Right lobe of liver (tissue), 6 donors: ENCODE results near the gene CMTM7. TPM values are rescaled to one million over a fixed set of nuclear protein-coding genes. Genes with fewer than 3 reads are reported as not detected.

Experiments
- ATAC-seq, 4 donors: fragments of 200-7000 bp; cut with Tn5 transposase; one replicate each; pipeline ENCODE4 v1.9.1; 2020; ENCODE audit warnings: mild to moderate bottlenecking in 4 of 4, moderate library complexity in 4 of 4
- DNase-seq, 3 donors: peaks; one replicate each; pipeline ENCODE4 v3.0.0-alpha.2; 2020
- H3K27ac ChIP-seq, 3 donors: fragments of 200-600 bp; one replicate each; pipeline ENCODE4 v1.8.0; 2022
- H3K27me3 ChIP-seq, 2 donors: fragments of 200-600 bp; one replicate each; pipeline ENCODE4 v1.8.0; 2022
- H3K36me3 ChIP-seq, 4 donors: fragments of 200-600 bp; sonication (generic) in 1 of 4; one replicate each; pipeline versions ENCODE4 v1.5.1 to v1.8.0; 2017 to 2022; ENCODE audit warnings: control low read depth in 1 of 4
- H3K4me1 ChIP-seq, 4 donors: fragments of 200-600 bp; sonication (generic) in 1 of 4; one replicate each; pipeline versions ENCODE4 v1.5.1 to v1.8.0; 2017 to 2022; ENCODE audit warnings: control low read depth in 1 of 4
- H3K4me3 ChIP-seq, 3 donors: fragments of 200-600 bp; one replicate each; pipeline ENCODE4 v1.8.0; 2022
- H3K9me3 ChIP-seq, 4 donors: fragments of 200-600 bp; sonication (generic) in 1 of 4; one replicate each; pipeline versions ENCODE4 v1.5.1 to v1.8.0; 2017 to 2022; ENCODE audit warnings: control low read depth in 1 of 4
- CTCF ChIP-seq, 4 donors: fragments of 200-600 bp in 3 of 4; fragments of 450-650 bp in 1 of 4; IDR thresholded peaks; one replicate each; pipeline versions ENCODE4 v1.5.1 to v1.8.0; 2016 to 2022; ENCODE audit warnings: antibody characterized with exemption in 4 of 4, mild to moderate bottlenecking in 2 of 4
- POLR2A ChIP-seq: fragments of 450-650 bp; IDR thresholded peaks from one replicate; pipeline ENCODE4 v1.6.1; 2017; ENCODE audit warnings: antibody characterized with exemption, mild to moderate bottlenecking
- WGBS: methylation state at CpG from one replicate; pipeline ENCODE4 v1.1.6; 2018; ENCODE audit warnings: low coverage, low lambda C conversion rate; ENCODE audit not compliant: insufficient coverage; ENCODE audit errors: missing lambda C conversion rate; 5-methylcytosine and 5-hydroxymethylcytosine counted together
- intact Hi-C, 2 donors: fragments of 100-400 bp; cut with DNase I; formaldehyde crosslinking; loops; one replicate each; pipeline versions ENCODE4 v1.11.2 to v1.14.1; 2022
- total RNA-seq, 6 experiments: library from RNA; depleted of rRNA in 2 of 6; stranded (reverse); fragments of >200 nt in 2 of 6; fragmentation: NEBNext Ultra II Directional in 3 of 6; extraction: Animal tissue kit (Norgen Biotek cat#: 25700) in 3 of 6; gene quantifications; one replicate each; pipeline versions ENCODE4 v1.1.0 to v1.2.4, GENCODE V29; 2016 to 2023
- donor health status: DM: no; HTN: yes; CAD: no.
- donor health status: DM: no; HTN: no; CAD: no.
- donor health status: DM: no; HTN: no; CAD: no.
- donor health status: DM: no; HTN: yes; CAD: no.
- donor health status: DM: no; HTN: yes; CAD: no.

CMTM7 gene
- total RNA-seq, 6 experiments from 2014 or later = 2.7 to 9.8 (median 5.0) TPM

GRCh38 chr3:32454731-32455608, 63.3 kb downstream of the CMTM7 start:
- Histone ChIP-seq H3K27ac (no peak overlapping the region), H3K9me3 (no peaks in the 10 kb centered on the region), H3K4me3 (no peak overlapping the region), H3K27me3 (no peaks in the 10 kb centered on the region), H3K4me1 (peaks cover 0 to 22% (median 3%) of the 10 kb centered on the region in 4 donors), H3K36me3 (no peaks in the 10 kb centered on the region)
- peak; percentile 40 to 69 (median 54) for ATAC-seq
- intact Hi-C loops = no loop called here
- TF ChIP-seq CTCF (IDR thresholded peaks at IDR 0.05) (no peak), POLR2A (no peak)
- WGBS = 44% methylated on average over 9 of the region's 15 CpGs
- DNase-seq = no peak

- ATAC-seq (no peak), DNase-seq (no peak)
- no peaks in the 10 kb centered on the region for H3K9me3 ChIP-seq
- WGBS = 73% methylated on average over 6 of the region's 15 CpGs
- H3K36me3 ChIP-seq = no peaks in the 10 kb centered on the region
- no peak for TF ChIP-seq POLR2A
- TF ChIP-seq CTCF (IDR thresholded peaks at IDR 0.05) = no peak
- peaks cover 0 to 22% (median 3%) of the 10 kb centered on the region in 4 donors for H3K4me1 ChIP-seq
- intact Hi-C loops = no loop called here
- no peak overlapping the region for H3K4me3 ChIP-seq
- no peak overlapping the region for H3K27ac ChIP-seq
- H3K27me3 ChIP-seq = no peaks in the 10 kb centered on the region
These were observed 64.2 kb downstream of the CMTM7 start for GRCh38 chr3:32455609-32456428.

GRCh38 chr3:32456429-32457130, 64.9 kb downstream of the CMTM7 start:
- no peak overlapping the region for H3K4me3 ChIP-seq
- no peaks in the 10 kb centered on the region for H3K27me3 ChIP-seq
- no peak overlapping the region for H3K27ac ChIP-seq
- intact Hi-C loops = no loop called here
- H3K4me1 ChIP-seq = peaks cover 0 to 20% (median 3%) of the 10 kb centered on the region in 4 donors
- no peaks in the 10 kb centered on the region for H3K36me3 ChIP-seq
- ATAC-seq (no peak), DNase-seq (no peak)
- TF ChIP-seq POLR2A = no peak
- no peaks in the 10 kb centered on the region for H3K9me3 ChIP-seq
- WGBS = 70% methylated on average over 4 of the region's 11 CpGs

- intact Hi-C loops = no loop called here
- no peak overlapping the region for H3K4me3 ChIP-seq
- no peaks in the 10 kb centered on the region for H3K9me3 ChIP-seq
- DNase-seq = no peak
- no peaks in the 10 kb centered on the region for H3K27me3 ChIP-seq
- TF ChIP-seq CTCF (IDR thresholded peaks at IDR 0.05) (no peak), POLR2A (no peak)
- WGBS = 50% methylated on average over 6 of the region's 9 CpGs
- no peak overlapping the region for H3K27ac ChIP-seq
- H3K4me1 ChIP-seq = peaks cover 0 to 16% (median 3%) of the 10 kb centered on the region in 4 donors
- peak; percentile 42 to 54 (median 50) for ATAC-seq
- no peaks in the 10 kb centered on the region for H3K36me3 ChIP-seq
These were observed 66.4 kb downstream of the CMTM7 start for GRCh38 chr3:32457971-32458471.
